Body of pancreas (tissue), 4 donors: Measurements from ENCODE around the gene MT3. TPM values are rescaled to one million over a fixed set of nuclear protein-coding genes. Genes with fewer than 3 reads are reported as not detected.

Experiments used
- ATAC-seq: fragments of 150-250 bp; one replicate; pipeline ENCODE4 v1.9.1; 2016
- DNase-seq, 4 donors: peaks; one replicate each; pipeline ENCODE4 v3.0.0-alpha.2; 2019
- H3K27ac ChIP-seq, 4 donors: fragments of 200-600 bp; sonication (generic); 1 replicate in 3 of 4; 2 replicates in 1 of 4; pipeline versions ENCODE4 v1.5.1 to v1.6.1; 2016 to 2019; ENCODE audit warnings: mild to moderate bottlenecking in 1 of 4, mixed read lengths in 1 of 4, moderate library complexity in 1 of 4
- H3K27me3 ChIP-seq, 2 donors: fragments of 200-600 bp; sonication (generic); one replicate each; pipeline ENCODE4 v1.6.0; 2016; ENCODE audit warnings: mild to moderate bottlenecking in 1 of 2
- H3K36me3 ChIP-seq, 2 donors: fragments of 200-600 bp; sonication (generic); replicated peaks in 1 of 2; 2 replicates each; pipeline ENCODE4 v1.5.1; 2016; ENCODE audit warnings: low read depth in 2 of 2; ENCODE audit not compliant: insufficient read depth in 1 of 2
- H3K4me1 ChIP-seq: fragments of 200-600 bp; sonication (generic); one replicate; pipeline ENCODE4 v1.6.0; 2016
- H3K4me3 ChIP-seq, 2 donors: fragments of 200-600 bp; sonication (generic); 1 replicate in 1 of 2; 2 replicates in 1 of 2; pipeline ENCODE4 v1.5.1; 2016 to 2019
- H3K9me3 ChIP-seq, 3 donors: fragments of 200-600 bp; sonication (generic); 1 replicate in 2 of 3; 2 replicates in 1 of 3; pipeline ENCODE4 v1.5.1; 2016
- CTCF ChIP-seq, 7 experiments: fragments of 450-650 bp in 4 of 7; fragments of 200-600 bp in 3 of 7; sonication (generic) in 3 of 7; IDR thresholded peaks; one replicate each; pipeline ENCODE4 v1.5.1; 2016 to 2019; ENCODE audit warnings: antibody characterized with exemption in 7 of 7
- POLR2A ChIP-seq, 3 donors: fragments of 450-650 bp; IDR thresholded peaks; one replicate each; pipeline ENCODE4 v1.6.1; 2016; ENCODE audit warnings: antibody characterized with exemption in 3 of 3, mild to moderate bottlenecking in 2 of 3
- WGBS, 2 donors: methylation state at CpG; one replicate each; pipeline ENCODE4 v1.1.5; 2017; 5-methylcytosine and 5-hydroxymethylcytosine counted together
- intact Hi-C: fragments of 100-400 bp; cut with DNase I; formaldehyde crosslinking; loops from one replicate; pipeline ENCODE4 v1.15.1; 2023
- total RNA-seq, 2 donors: library from RNA; depleted of rRNA; stranded (reverse); fragments of >200 nt; gene quantifications; one replicate each; pipeline ENCODE4 v1.1.0, GENCODE V29; 2016

The MT3 gene
- total RNA-seq, 2 donors from 2014 or later = not detected

GRCh38 chr16:56564793-56565477 is 24.4 kb upstream of the MT3 start, which contains the start of gene MT4:
Gene MT4 (plus strand): TSS chr16:56565073. CDS start chr16:56565129, 56 bp downstream.
- DNase-seq = no peak
- TF ChIP-seq POLR2A (IDR thresholded peaks at IDR 0.05) (no peak), CTCF (IDR thresholded peaks at IDR 0.05) (no peak)
- Histone ChIP-seq H3K27me3 (no peaks in the 10 kb centered on the region), H3K27ac (no peak within 1 kb of the TSS), H3K9me3 (no peaks in the 10 kb centered on the region), H3K36me3 (no peaks in the 10 kb centered on the region), H3K4me3 (no peak within 1 kb of the TSS), H3K4me1 (no peaks in the 10 kb centered on the region)
- ATAC-seq = no peak
- 64 to 80% methylated on average over 4 to 12 of the region's 12 CpGs for WGBS, 2 donors
- intact Hi-C loops = no loop called here

GRCh38 chr16:56569971-56570370 is 19.4 kb upstream of the MT3 start:
- Histone ChIP-seq H3K27me3 (no peaks in the 10 kb centered on the region), H3K36me3 (no peaks in the 10 kb centered on the region), H3K9me3 (no peaks in the 10 kb centered on the region), H3K4me3 (no peak overlapping the region), H3K27ac (no peak overlapping the region), H3K4me1 (no peaks in the 10 kb centered on the region)
- intact Hi-C loops = no loop called here
- WGBS, 2 donors = 100% methylated on average over 1 of the region's 1 CpG
- TF ChIP-seq CTCF (IDR thresholded peaks at IDR 0.05) (no peak), POLR2A (IDR thresholded peaks at IDR 0.05) (no peak)
- ATAC-seq (no peak), DNase-seq (no peak)

GRCh38 chr16:56571525-56571924 is 17.8 kb upstream of the MT3 start:
- Histone ChIP-seq H3K27me3 (no peaks in the 10 kb centered on the region), H3K36me3 (no peaks in the 10 kb centered on the region), H3K9me3 (no peaks in the 10 kb centered on the region), H3K4me1 (no peaks in the 10 kb centered on the region), H3K27ac (no peak overlapping the region), H3K4me3 (no peak overlapping the region)
- intact Hi-C loops = no loop called here
- DNase-seq = no peak
- WGBS, 2 donors = 85 to 88% methylated on average over 6 to 11 of the region's 11 CpGs
- no peak for ATAC-seq
- TF ChIP-seq POLR2A (IDR thresholded peaks at IDR 0.05) (no peak), CTCF (IDR thresholded peaks at IDR 0.05) (no peak)

- DNase-seq (no peak), ATAC-seq (no peak)
- no peak for TF ChIP-seq POLR2A (IDR thresholded peaks at IDR 0.05)
- no peak for TF ChIP-seq CTCF (IDR thresholded peaks at IDR 0.05)
- Histone ChIP-seq H3K9me3 (no peaks in the 10 kb centered on the region), H3K27ac (no peak overlapping the region), H3K4me3 (no peak overlapping the region), H3K27me3 (no peaks in the 10 kb centered on the region), H3K4me1 (no peaks in the 10 kb centered on the region), H3K36me3 (no peaks in the 10 kb centered on the region)
- intact Hi-C loops = no loop called here
- WGBS, 2 donors = 65 to 82% methylated on average over 1 of the region's 1 CpG
Observed at GRCh38 chr16:56574625-56575024, 14.7 kb upstream of the MT3 start.
